HG03354 (cell line): ENCODE measurements around the gene CHKA.

ENCODE experiments used
- ATAC-seq: cut with Tn5 transposase; IDR thresholded peaks from one replicate; pipeline ENCODE4 v1.9.1; 2021; ENCODE audit warnings: mild to moderate bottlenecking; ENCODE audit not compliant: unreplicated experiment, poor library complexity, severe bottlenecking

The CHKA gene

GRCh38 chr11:68080860-68081259, 40.3 kb downstream of the CHKA start:
- ATAC-seq: no peak

GRCh38 chr11:68077617-68078582, 43.3 kb downstream of the CHKA start:
- no peak for ATAC-seq

- no peak for ATAC-seq
Observed at GRCh38 chr11:68076371-68077042, 44.7 kb downstream of the CHKA start.

- no peak for ATAC-seq
Observed at GRCh38 chr11:68074584-68075352, 46.4 kb downstream of the CHKA start.

- ATAC-seq: no peak
Observed at GRCh38 chr11:68071281-68072048, 49.7 kb downstream of the CHKA start.

- no peak for ATAC-seq
Observed at GRCh38 chr11:68067991-68068390, 53.2 kb downstream of the CHKA start.

GRCh38 chr11:68066742-68067141, 54.4 kb downstream of the CHKA start:
- no peak for ATAC-seq

GRCh38 chr11:68065841-68066240, 55.3 kb downstream of the CHKA start:
- no peak for ATAC-seq

- no peak for ATAC-seq
Observed at GRCh38 chr11:68064926-68065325, 56.3 kb downstream of the CHKA start.

GRCh38 chr11:68061508-68061907, 59.7 kb downstream of the CHKA start:
- no peak for ATAC-seq

GRCh38 chr11:68057807-68058206, 63.4 kb downstream of the CHKA start:
- ATAC-seq: no peak

GRCh38 chr11:68056317-68057285, 64.6 kb downstream of the CHKA start:
- no peak for ATAC-seq

GRCh38 chr11:68053981-68054812, 67.0 kb downstream of the CHKA start:
- no peak for ATAC-seq

GRCh38 chr11:68053117-68053516, 68.1 kb downstream of the CHKA start:
- ATAC-seq: no peak

- ATAC-seq: no peak
Observed at GRCh38 chr11:68052137-68052873, 68.9 kb downstream of the CHKA start.

GRCh38 chr11:68051191-68052136, 69.7 kb downstream of the CHKA start:
- ATAC-seq: no peak
